ENCODE data around the gene TCERG1.

The TCERG1 gene

GRCh38 chr5:146514575-146514974, 67.4 kb downstream of the TCERG1 start:
- TF ChIP-seq TAF1 (IDR thresholded peaks at IDR 0.05; ENCODE audit: low read depth) (no peak), RAD21 (IDR thresholded peaks at IDR 0.05; ENCODE audit: low read depth) (no peak), TEAD4 (IDR thresholded peaks at IDR 0.05) (no peak), MAX (IDR thresholded peaks at IDR 0.05) (no peak), USF1 (IDR thresholded peaks at IDR 0.05) (no peak), CREB1 (IDR thresholded peaks at IDR 0.05; ENCODE audit: low read depth) (no peak), CEBPB (IDR thresholded peaks at IDR 0.05) (no peak), EGR1 (IDR thresholded peaks at IDR 0.05) (no peak), REST (IDR thresholded peaks at IDR 0.05; ENCODE audit: low read depth) (no peak)

GRCh38 chr5:146515473-146516150, 68.5 kb downstream of the TCERG1 start:
- TF ChIP-seq FOXM1 (IDR thresholded peaks at IDR 0.05; ENCODE audit: borderline replicate concordance, low read depth): no peak
- TF ChIP-seq YY1 (IDR thresholded peaks at IDR 0.05; ENCODE audit: low read depth): no peak
- no peak for TF ChIP-seq REST (IDR thresholded peaks at IDR 0.05; ENCODE audit: low read depth)

GRCh38 chr5:146516151-146516475, 69.0 kb downstream of the TCERG1 start, which contains the start of gene GPR151:
TSS of gene GPR151 (minus strand) at chr5:146516190. CDS start at chr5:146516113, 77 bp downstream.
- TF ChIP-seq MAX (IDR thresholded peaks at IDR 0.05): no peak
- TF ChIP-seq USF1 (IDR thresholded peaks at IDR 0.05): no peak
- TF ChIP-seq NFIC (IDR thresholded peaks at IDR 0.05): no peak
- no peak for TF ChIP-seq REST (IDR thresholded peaks at IDR 0.05; ENCODE audit: low read depth)
- TF ChIP-seq TCF12 (IDR thresholded peaks at IDR 0.05; ENCODE audit: low read depth): no peak
- no peak for TF ChIP-seq CEBPB (IDR thresholded peaks at IDR 0.05)
- TF ChIP-seq RAD21 (IDR thresholded peaks at IDR 0.05; ENCODE audit: low read depth): no peak
- no peak for TF ChIP-seq CREB1 (IDR thresholded peaks at IDR 0.05; ENCODE audit: low read depth)
- no peak for TF ChIP-seq EGR1 (IDR thresholded peaks at IDR 0.05)
- no peak for TF ChIP-seq TAF1 (IDR thresholded peaks at IDR 0.05; ENCODE audit: low read depth)
- no peak for TF ChIP-seq FOXM1 (IDR thresholded peaks at IDR 0.05; ENCODE audit: borderline replicate concordance, low read depth)
- TF ChIP-seq EP300 (IDR thresholded peaks at IDR 0.05; ENCODE audit: borderline replicate concordance): no peak
- TF ChIP-seq ZBTB7A (IDR thresholded peaks at IDR 0.05; ENCODE audit: low read depth): no peak

- no peak for TF ChIP-seq FOXM1 (IDR thresholded peaks at IDR 0.05; ENCODE audit: borderline replicate concordance, low read depth)
Measured at GRCh38 chr5:146519554-146519953, 72.4 kb downstream of the TCERG1 start.

- TF ChIP-seq MAX (IDR thresholded peaks at IDR 0.05): no peak
Measured at GRCh38 chr5:146520731-146521130, 73.6 kb downstream of the TCERG1 start.

Measured in Ishikawa (cell line).